ENCODE data around the gene RPP38.
A peak's percentile ranks its signal among the peaks of the same experiment; 100 is the strongest.

RPP38 gene

DNA sequence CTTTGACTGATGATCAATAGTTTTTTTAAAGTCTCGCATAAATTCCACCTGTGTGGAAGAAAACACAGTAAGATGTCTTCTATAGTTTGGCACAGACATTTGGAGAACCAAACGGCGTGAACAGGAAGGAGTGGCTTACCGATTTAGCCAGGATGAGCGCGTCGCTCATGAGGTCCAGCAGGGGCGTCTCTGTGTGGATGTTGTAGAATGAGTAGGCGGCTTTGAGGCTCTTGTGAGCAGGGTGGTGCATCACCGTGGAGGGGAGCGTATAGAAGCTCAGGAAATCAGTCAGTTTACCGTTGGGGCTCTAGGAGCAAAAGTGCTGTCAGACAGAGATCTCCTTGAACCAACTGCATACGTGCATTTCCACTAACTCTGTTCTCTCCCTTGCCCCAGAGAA, 15.5 kb downstream of the RPP38 start:
- no peak for DNase-seq (ENCODE audit: low read depth)

- no peak for DNase-seq (ENCODE audit: low read depth)
These were observed 16.6 kb downstream of the RPP38 start for GRCh38 chr10:15113766-15114165.

DNA sequence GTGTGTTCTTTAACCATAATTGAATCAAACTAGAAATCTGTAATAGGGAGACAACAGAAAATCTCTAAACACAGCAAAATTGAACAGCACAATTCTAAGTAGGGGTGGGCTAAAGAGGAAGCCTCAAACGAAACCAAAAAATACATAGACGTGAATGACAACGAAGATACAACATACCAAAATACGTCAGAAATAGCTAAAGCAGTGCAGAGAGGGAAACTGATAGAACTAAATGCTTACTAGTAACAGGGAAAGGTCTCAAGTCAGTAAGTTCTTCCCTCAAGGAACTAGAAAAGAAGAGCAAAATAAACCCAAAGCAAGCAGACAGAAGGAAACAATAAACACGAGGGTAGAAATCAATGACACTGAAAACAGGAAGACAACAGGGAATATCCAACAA, 19.1 kb downstream of the RPP38 start:
- DNase-seq (ENCODE audit: low read depth), result no peak

DNA sequence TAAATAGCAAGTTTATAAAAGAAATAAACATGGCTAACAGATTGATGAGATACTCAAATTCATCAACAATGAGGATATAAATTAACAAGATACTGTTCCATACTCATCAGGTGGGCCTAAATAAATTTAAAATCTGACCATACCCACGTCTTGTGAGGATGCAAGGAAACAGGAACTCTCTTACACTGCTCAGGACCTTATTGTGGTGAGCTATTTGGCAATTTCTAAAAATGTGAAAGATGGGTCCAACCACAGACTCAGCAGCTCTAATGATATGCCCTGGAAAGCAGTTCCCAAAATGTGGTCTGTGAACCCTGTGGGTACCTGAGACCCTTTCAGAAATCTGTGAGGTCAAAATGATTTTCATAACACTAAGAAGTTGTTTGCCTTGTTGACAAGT, 21.5 kb downstream of the RPP38 start:
- no peak for DNase-seq (ENCODE audit: low read depth)

- DNase-seq (ENCODE audit: low read depth), result peak; percentile 55
These were observed 23.4 kb downstream of the RPP38 start for GRCh38 chr10:15120523-15120922.

DNA sequence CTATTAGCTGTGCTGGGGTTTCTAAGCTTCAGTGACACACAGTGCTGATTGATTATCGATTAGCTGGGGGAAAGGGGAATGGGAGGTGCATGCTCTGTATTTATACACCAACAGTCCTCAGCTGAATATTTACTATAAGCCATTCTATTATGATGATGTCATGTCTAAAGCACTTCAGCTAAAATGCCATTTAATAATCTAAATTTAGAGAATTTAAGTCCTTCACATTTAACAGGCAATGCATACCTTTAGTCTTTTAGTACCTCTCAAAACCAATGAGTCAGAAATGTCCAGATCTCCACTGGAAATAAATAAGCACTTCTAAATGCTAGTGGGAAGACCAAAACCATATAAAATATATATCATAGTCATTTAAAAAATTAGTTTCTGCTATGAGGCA, 24.6 kb downstream of the RPP38 start:
- DNase-seq (ENCODE audit: low read depth), result no peak

DNA sequence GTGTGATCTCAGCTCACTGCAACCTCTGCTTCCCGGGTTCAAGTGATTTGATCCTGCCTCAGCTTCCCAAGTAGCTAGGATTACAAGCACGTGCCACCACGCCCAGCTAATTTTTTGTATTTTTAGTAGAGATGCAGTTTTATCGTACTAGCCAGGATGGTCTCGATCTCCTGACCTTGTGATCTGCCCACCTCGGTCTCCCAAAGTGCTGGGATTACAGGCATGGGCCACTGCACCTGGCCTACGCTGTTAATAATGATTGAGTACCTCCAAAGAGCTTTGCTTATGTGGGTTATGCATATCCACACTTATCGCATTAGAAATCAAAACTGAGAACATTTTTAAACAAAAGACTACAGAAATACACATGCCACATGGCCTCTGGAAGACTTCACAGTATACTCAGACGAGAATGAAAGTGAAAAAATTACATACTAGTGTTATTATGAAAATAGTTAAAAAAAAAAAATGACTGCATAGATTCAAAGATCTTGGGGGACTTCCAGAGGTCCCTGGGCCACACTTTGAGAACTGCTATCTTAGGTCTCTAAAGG, 25.4 kb downstream of the RPP38 start:
- no peak for DNase-seq (ENCODE audit: low read depth)

GRCh38 chr10:15123749-15124184, 26.6 kb downstream of the RPP38 start:
- peak; percentile 90 for DNase-seq (ENCODE audit: low read depth)

DNA sequence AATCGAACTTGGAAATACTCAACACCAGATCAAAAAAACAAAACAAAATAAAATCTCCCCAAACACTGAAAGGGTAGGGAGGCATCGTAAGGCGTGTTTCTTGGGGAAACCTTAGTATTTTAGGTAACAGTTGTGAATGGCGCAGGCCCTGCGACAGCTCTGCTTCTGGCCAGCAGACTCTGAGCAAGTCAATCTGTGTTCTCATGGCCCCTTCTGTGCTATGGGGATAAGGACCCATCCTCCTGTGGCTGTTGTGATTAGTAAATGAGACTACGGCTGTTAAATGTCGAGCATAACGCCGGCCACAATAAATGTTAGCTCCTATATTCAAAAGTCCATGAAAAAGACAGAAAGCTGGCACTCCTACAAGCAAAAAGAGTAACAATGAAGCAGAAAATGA, 27.0 kb downstream of the RPP38 start:
- no peak for DNase-seq (ENCODE audit: low read depth)

DNA sequence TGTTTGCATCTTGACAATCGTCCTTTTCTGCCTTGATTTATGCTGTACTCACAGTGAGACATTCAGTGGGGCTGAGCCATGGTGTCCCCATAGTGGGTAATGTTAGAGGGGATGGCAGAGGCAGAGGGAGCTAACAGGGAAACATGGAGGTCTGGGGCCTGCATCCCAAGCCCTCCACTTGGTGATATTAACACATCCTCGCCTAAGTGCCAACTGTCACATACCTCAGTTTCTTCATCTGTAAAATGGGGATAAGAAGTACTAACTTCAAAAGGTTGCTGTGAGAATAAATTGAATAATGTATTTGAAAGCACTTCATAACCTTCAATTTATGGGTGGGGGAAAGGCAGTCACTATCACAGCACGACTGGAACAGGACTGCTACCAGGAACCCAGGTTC, 27.8 kb downstream of the RPP38 start:
- DNase-seq (ENCODE audit: low read depth), result no peak

DNA sequence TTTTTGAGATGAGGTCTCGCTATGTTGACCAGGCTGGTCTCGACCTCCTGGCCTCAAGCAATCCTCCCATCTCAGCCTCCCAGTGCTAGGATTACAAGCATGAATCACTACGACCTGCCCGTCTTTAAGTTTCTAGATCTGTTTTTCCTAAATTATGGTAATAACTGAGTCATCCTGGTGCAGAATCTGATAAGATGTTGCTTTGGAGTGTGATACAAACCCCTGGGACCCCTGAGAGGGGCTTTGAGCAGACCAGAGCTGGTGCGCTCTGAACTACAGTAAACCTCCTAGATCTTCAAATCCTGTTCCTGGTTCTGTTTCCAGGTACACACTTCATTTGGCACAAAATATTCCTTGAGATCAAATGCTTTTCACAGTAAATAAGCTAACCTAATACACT, 34.2 kb downstream of the RPP38 start:
- no peak for DNase-seq (ENCODE audit: low read depth)

- no peak for DNase-seq (ENCODE audit: low read depth)
These were observed 39.2 kb downstream of the RPP38 start for GRCh38 chr10:15136129-15137035.

- no peak for DNase-seq (ENCODE audit: low read depth)
These were observed 39.8 kb downstream of the RPP38 start for GRCh38 chr10:15137036-15137359.

GRCh38 chr10:15137636-15138035, 40.5 kb downstream of the RPP38 start:
- no peak for DNase-seq (ENCODE audit: low read depth)

DNA sequence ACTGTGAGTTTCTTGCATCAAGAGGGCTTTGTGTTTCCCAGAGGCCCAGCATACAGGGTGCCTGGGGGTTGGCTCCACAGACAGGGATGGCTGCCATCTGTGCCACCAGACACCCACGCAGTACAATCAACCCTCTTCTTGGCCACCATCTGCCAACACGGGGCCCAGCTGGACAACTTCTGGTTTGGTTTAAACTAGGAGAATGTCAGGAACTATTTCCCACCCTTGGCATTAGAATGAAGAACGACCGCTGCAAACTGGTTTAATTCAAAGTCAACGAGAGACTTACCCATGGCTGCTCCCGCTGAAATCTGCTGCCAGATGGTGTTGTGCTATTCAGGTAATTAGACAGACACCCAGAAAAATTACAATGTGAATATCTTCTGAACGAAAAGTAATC, 43.5 kb downstream of the RPP38 start:
- no peak for DNase-seq (ENCODE audit: low read depth)

DNA sequence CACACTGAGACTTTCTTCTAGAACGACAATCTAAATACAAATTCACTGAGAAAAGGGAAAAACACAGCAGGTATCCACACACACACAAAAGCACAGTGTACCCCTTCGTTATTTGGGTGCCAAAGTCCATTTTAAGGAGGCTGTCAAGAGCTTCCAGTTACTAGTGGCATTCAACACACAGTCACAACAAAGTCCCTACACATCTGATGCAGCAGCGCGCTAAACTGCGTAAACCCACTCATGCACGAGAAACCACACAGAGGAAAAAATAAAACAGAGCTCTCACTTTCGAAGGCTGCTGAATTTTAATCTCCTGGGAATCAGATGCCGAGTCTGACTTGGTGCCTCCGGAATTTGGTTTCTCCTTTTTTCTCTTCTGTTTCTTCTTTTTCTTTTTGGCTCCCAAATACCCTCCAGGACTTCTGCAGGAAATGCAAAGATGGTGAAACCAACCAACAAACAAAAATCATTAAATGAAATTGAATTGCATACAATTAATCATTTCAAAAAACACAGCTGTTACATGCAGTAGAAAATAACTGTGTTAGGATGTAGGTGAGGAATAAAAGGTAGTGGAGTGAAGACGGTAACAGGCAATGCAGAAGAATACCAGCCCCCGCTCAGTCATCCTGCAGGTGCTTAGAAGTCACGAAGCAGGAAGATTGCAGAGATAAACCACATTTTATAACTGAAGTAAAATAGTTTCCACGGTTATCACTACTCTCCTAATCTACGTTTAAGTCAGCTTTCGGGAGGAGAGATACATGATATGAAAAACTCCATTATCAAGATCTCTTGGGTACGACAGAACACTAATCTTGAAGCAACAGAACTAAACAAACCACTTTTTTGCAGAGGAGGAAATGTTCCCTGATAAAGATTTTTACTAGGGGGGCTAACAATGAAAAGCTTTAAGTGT, 44.2 kb downstream of the RPP38 start:
- no peak for DNase-seq (ENCODE audit: low read depth)

GRCh38 chr10:15144788-15145187, 47.6 kb downstream of the RPP38 start:
- no peak for DNase-seq (ENCODE audit: low read depth)

DNA sequence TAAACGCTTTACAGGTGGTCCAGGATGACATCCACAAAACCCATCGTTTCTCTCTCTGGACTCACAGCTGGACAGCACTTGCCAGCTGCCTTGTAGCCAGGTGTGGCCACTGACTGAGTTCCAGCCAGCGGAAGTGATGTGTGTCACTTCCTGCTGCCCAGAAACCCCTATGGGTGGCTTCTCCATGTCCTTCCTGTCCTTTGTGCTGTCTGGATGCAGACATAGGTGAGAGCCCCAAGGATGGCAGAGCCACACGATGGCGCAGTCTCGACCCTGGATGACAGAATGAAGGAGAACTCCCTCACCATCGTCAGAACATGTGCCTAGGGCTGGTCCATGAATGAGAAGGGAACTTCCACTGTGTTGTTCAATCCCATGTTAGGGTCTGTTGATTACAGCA, 49.2 kb downstream of the RPP38 start:
- DNase-seq (ENCODE audit: low read depth), result no peak

DNA sequence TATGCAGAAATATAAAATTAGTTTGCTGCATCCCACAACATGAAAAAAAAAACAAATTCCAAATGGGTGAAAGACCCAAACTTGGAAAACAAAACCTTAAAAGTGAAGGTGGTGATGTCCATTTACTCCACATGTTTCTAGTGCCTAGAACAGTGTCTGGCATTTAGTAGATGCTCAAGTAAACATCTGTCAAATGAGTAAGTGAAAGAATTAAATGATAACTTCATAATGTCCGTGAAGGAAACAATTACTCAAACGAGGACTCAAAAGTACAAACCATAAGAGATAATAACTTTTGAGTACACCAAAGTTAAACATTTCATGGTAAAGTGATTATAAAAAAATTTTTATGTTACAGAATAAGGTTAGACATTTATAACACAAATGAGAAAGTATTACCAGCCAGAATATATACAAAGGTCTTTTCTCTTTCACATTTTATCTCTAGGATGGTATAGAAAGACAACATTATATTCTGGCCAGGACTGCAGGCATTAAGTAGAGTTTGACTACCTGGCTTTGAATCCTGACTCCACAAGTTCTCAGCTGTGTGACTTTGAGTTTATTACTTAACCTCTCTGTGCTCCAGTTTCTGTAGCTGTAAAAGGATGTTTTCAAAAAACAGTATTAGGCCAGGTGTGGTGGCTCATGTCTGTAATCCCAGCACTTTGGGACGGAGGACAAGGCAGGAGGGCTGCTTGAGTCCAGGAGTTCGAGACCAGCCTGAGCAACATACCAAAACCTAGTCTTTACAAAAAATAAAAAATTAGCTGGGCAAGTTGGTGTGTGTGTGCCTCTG, 50.6 kb downstream of the RPP38 start:
- no peak for DNase-seq (ENCODE audit: low read depth)

DNA sequence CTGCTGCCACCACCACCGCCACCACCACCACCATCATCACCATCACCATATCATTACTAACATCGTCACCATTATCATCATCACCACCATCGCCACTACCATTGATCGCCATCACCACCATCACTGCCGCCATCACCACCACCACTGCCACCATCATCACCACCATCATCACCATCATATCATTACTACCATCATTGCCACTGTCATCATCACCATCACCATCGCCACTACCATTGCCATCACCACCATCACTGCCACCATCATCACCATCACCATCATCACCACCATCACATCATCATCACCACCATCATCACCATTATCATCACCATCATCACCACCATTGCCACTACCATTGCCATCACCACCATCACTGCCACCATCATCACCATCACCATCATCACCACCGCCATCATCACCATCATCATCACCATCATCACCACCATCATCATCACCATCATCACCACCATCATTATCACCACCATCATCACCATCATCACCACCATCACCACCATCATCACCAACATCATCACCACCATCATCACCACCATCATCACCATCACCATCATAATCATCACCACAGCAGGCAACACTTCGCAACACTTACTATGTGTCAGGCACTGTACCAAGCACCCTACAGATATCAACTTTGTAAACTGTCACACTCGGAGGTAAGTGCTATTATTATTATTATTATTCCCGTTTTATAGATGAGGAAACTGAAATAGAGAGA, 52.1 kb downstream of the RPP38 start:
- DNase-seq (ENCODE audit: low read depth), result no peak

DNA sequence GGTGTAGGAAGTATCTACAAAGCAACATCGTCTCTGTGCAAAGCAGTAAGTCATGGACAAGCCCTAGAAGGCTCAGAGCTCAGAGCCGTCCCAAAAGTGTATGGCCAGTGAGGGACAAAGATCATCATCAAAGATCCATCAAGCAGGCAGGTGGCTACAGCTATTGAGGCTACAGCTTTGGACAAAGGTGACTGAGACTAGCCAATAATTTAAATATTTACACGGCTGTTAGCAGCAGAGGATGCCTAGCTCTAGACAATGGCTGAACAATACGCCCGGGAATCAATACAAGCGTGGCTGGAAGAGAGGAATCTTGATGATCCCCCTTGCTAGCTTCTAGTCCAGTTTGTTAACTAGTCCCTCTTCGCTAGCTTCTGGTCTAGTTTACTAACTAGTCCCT, 53.4 kb downstream of the RPP38 start:
- DNase-seq (ENCODE audit: low read depth), result no peak
